Measurements from ENCODE around the gene SULT1E1. TPM values are rescaled to one million over a fixed set of nuclear protein-coding genes. Genes with fewer than 3 reads are reported as not detected.

The SULT1E1 gene
- total RNA-seq, 2 experiments from 2014 or later = not detected

GRCh38 chr4:69861756-69862155, 1.8 kb upstream of the SULT1E1 start:
- ATAC-seq = no peak
- CTCF ChIA-PET = no interaction called here
- H3K27ac Mint-ChIP-seq = no peak overlapping the region
- H3K4me1 Mint-ChIP-seq = no peaks in the 10 kb centered on the region
- H3K9me3 Mint-ChIP-seq (ENCODE audit: low read depth) = no peaks in the 10 kb centered on the region
- H3K4me3 Mint-ChIP-seq = no peak overlapping the region
- no peaks in the 10 kb centered on the region for H3K27me3 Mint-ChIP-seq
- DNase-seq = no peak
- no peaks in the 10 kb centered on the region for H3K36me3 Mint-ChIP-seq

DNA sequence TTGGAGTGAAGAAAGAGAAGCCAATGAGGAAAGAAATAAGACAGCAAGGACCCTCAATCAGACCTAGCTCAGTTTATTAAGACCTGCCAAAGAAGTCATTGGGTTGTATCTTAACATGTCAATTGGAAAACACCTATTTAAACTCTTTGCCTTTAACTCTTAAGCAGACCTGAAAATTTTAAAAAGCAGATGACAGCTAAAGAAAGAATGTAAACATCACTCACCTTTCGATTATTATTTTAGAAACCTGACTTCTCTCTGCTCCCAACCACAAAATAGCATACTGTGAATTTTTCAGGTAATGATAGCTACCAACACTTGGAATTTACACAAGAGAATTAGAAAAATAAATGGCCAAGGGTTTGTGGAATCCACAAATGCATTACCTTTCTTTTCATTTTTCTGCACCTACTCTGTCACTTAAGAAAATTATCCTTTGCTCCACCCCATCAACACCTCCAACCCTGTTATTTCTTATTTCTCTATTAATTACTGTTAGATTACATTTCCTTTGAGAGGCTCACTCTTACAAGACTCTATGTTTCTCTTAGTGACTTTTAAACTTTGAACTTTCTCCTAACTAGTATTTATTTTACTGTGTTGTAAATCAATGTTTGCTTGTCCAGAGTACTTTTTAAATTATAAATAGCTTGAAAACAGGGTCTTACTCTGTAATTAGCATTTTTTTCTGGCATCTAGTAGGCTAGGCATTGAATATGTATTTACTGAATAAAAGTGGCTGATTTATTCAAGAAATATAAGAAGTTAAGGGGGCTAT, 765 bp upstream of the SULT1E1 start:
- DNase-seq = no peak
- Mint-ChIP-seq H3K4me3 (no peak overlapping the region), H3K36me3 (no peaks in the 10 kb centered on the region), H3K27me3 (no peaks in the 10 kb centered on the region), H3K27ac (no peak overlapping the region), H3K9me3 (ENCODE audit: low read depth) (no peaks in the 10 kb centered on the region), H3K4me1 (no peaks in the 10 kb centered on the region)
- ATAC-seq = no peak
- CTCF ChIA-PET = no interaction called here

DNA sequence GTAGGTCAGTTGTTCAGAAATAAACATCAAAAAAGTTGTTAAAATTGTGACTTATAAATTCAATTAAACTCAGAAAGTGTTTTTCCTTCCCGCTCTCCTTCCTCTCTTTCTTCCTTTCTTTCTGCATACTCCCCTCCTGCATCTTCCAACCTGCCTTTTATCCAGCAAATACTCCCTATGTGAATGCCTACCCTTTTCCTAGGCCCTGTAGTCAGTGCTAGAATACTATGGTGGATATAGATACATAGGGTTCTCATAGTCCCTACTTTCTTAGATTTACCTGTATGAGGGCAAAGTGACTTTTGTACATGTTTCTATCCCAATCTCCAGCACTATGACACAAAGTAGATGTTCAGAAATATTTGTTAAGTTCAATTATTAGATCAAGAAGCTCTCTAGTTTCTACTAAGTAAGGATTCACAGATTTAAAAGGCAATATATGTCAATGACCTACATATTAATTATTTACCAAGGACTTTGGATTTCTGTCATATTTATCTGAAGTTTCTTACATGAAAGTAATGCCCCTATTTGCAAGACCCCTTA, 732 bp downstream of the SULT1E1 start:
- H3K36me3 Mint-ChIP-seq = no peaks in the 10 kb centered on the region
- CTCF ChIA-PET = no interaction called here

GRCh38 chr4:69858690-69859089, 1.3 kb downstream of the SULT1E1 start:
- no peak overlapping the region for H3K27ac Mint-ChIP-seq
- no peak for ATAC-seq
- no peaks in the 10 kb centered on the region for H3K4me1 Mint-ChIP-seq
- CTCF ChIA-PET = no interaction called here
- no peak for DNase-seq
- no peak overlapping the region for H3K4me3 Mint-ChIP-seq
- H3K9me3 Mint-ChIP-seq (ENCODE audit: low read depth) = no peaks in the 10 kb centered on the region
- H3K27me3 Mint-ChIP-seq = no peaks in the 10 kb centered on the region
- no peaks in the 10 kb centered on the region for H3K36me3 Mint-ChIP-seq

More for the DNA sequence above, 732 bp downstream of the SULT1E1 start:
- no peak overlapping the region for H3K27ac Mint-ChIP-seq
- no peaks in the 10 kb centered on the region for H3K4me1 Mint-ChIP-seq
- DNase-seq (no peak), ATAC-seq (no peak)
- H3K27me3 Mint-ChIP-seq = no peaks in the 10 kb centered on the region
- H3K9me3 Mint-ChIP-seq (ENCODE audit: low read depth) = no peaks in the 10 kb centered on the region
- no peak overlapping the region for H3K4me3 Mint-ChIP-seq

GRCh38 chr4:69855822-69856221, 4.1 kb downstream of the SULT1E1 start:
- no peak overlapping the region for H3K4me3 Mint-ChIP-seq
- peaks cover 4% of the 10 kb centered on the region for H3K27me3 Mint-ChIP-seq
- DNase-seq (no peak), ATAC-seq (no peak)
- H3K27ac Mint-ChIP-seq = no peak overlapping the region
- H3K36me3 Mint-ChIP-seq = no peaks in the 10 kb centered on the region
- H3K9me3 Mint-ChIP-seq (ENCODE audit: low read depth) = peaks cover 3% of the 10 kb centered on the region
- CTCF ChIA-PET = no interaction called here
- no peaks in the 10 kb centered on the region for H3K4me1 Mint-ChIP-seq

- Mint-ChIP-seq H3K4me1 (peaks cover 2% of the 10 kb centered on the region), H3K27ac (no peak overlapping the region), H3K4me3 (no peak overlapping the region), H3K9me3 (ENCODE audit: low read depth) (peaks cover 3% of the 10 kb centered on the region), H3K36me3 (no peaks in the 10 kb centered on the region), H3K27me3 (peaks cover 4% of the 10 kb centered on the region)
- DNase-seq = no peak
- CTCF ChIA-PET = no interaction called here
- ATAC-seq = no peak
Observed at GRCh38 chr4:69849969-69850368, 10.0 kb downstream of the SULT1E1 start.

- ATAC-seq = no peak
- peaks cover 2% of the 10 kb centered on the region for H3K4me1 Mint-ChIP-seq
- CTCF ChIA-PET = no interaction called here
- no peak for DNase-seq
- H3K27me3 Mint-ChIP-seq = peaks cover 4% of the 10 kb centered on the region
- no peak overlapping the region for H3K27ac Mint-ChIP-seq
- H3K9me3 Mint-ChIP-seq (ENCODE audit: low read depth) = peaks cover 3% of the 10 kb centered on the region
- no peak overlapping the region for H3K4me3 Mint-ChIP-seq
- no peaks in the 10 kb centered on the region for H3K36me3 Mint-ChIP-seq
Observed at GRCh38 chr4:69849297-69849696, 10.6 kb downstream of the SULT1E1 start.

DNA sequence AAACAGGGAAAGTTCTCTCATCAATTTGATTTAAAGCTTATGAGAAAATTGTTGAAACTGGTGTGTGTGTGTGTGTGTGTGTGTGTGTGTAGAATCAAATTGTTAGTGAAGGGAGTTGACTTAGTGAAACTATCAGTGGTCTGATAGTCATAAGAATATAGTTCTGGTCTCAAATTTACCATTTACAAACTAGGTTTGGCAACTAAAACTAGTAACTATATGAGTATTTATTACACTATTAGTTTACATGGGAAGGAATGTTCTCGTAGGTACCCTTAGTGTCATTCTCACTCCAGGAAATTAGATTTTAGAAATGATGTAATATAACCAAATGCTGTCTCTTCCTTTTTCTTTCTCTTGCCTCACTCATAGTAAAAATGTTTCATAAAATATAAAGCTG, 11.9 kb downstream of the SULT1E1 start:
- peaks cover 4% of the 10 kb centered on the region for H3K27me3 Mint-ChIP-seq
- H3K27ac Mint-ChIP-seq = no peak overlapping the region
- CTCF ChIA-PET = no interaction called here
- peaks cover 3% of the 10 kb centered on the region for H3K9me3 Mint-ChIP-seq (ENCODE audit: low read depth)
- DNase-seq (no peak), ATAC-seq (no peak)
- H3K4me1 Mint-ChIP-seq = peaks cover 4% of the 10 kb centered on the region
- no peaks in the 10 kb centered on the region for H3K36me3 Mint-ChIP-seq
- H3K4me3 Mint-ChIP-seq = no peak overlapping the region

DNA sequence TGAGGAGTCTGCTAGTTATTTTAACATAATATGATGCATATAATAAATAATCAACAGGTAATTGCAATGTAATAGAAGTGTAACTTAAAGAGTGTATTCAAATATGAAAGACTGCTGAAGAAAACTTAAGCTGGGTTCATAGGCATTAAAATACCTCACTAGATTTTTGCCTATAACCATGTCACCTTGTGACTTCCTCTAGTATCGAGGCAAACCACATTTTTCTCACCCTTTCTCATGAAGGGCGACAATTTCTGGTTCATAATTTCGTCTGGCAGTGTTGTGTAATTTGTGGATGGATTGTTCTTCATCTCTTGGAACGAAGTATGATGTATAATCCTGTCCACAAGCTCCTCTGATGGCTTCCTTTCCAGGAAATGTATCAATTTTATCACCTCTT, 16.0 kb downstream of the SULT1E1 start:
- no peaks in the 10 kb centered on the region for H3K9me3 Mint-ChIP-seq (ENCODE audit: low read depth)
- no peak overlapping the region for H3K27ac Mint-ChIP-seq
- no peaks in the 10 kb centered on the region for H3K27me3 Mint-ChIP-seq
- H3K4me3 Mint-ChIP-seq = no peak overlapping the region
- peaks cover 2% of the 10 kb centered on the region for H3K4me1 Mint-ChIP-seq
- no peak for DNase-seq
- CTCF ChIA-PET = no interaction called here
- no peak for ATAC-seq
- H3K36me3 Mint-ChIP-seq = no peaks in the 10 kb centered on the region

GRCh38 chr4:69843301-69843700, 16.6 kb downstream of the SULT1E1 start:
- ATAC-seq (no peak), DNase-seq (no peak)
- H3K36me3 Mint-ChIP-seq = no peaks in the 10 kb centered on the region
- H3K4me3 Mint-ChIP-seq = no peak overlapping the region
- H3K4me1 Mint-ChIP-seq = peaks cover 2% of the 10 kb centered on the region
- CTCF ChIA-PET = no interaction called here
- H3K27ac Mint-ChIP-seq = no peak overlapping the region
- H3K27me3 Mint-ChIP-seq = no peaks in the 10 kb centered on the region
- H3K9me3 Mint-ChIP-seq (ENCODE audit: low read depth) = no peaks in the 10 kb centered on the region

GRCh38 chr4:69838977-69839376, 21.0 kb downstream of the SULT1E1 start:
- no peaks in the 10 kb centered on the region for H3K27me3 Mint-ChIP-seq
- H3K9me3 Mint-ChIP-seq (ENCODE audit: low read depth) = no peaks in the 10 kb centered on the region
- H3K27ac Mint-ChIP-seq = no peak overlapping the region
- no peaks in the 10 kb centered on the region for H3K36me3 Mint-ChIP-seq
- DNase-seq = no peak
- H3K4me3 Mint-ChIP-seq = no peak overlapping the region
- CTCF ChIA-PET = no interaction called here
- H3K4me1 Mint-ChIP-seq = peaks cover under 1% of the 10 kb centered on the region
- ATAC-seq = no peak

DNA sequence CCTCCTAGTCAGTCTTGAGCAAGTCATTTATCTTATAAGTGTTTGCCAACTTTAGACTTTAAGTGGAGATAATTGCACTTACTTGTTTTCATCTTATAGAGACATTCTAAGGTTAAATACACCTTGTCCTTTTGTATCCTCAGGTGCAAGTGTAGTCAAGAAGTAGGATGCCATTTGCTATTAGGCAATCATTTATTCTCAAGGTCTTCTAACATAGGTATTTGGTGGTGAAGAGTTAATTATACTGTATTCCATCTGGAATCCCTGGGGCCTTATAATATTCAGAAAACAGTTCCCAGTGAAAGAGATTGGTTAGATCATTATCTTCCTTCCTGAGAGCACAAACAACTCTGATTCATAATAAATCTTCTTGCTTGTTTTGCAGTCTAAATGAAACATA, 23.7 kb downstream of the SULT1E1 start:
- H3K4me3 Mint-ChIP-seq = no peak overlapping the region
- H3K9me3 Mint-ChIP-seq (ENCODE audit: low read depth) = no peaks in the 10 kb centered on the region
- H3K4me1 Mint-ChIP-seq = peaks cover 2% of the 10 kb centered on the region
- no peak overlapping the region for H3K27ac Mint-ChIP-seq
- ATAC-seq = no peak
- no peaks in the 10 kb centered on the region for H3K27me3 Mint-ChIP-seq
- H3K36me3 Mint-ChIP-seq = no peaks in the 10 kb centered on the region
- no peak for DNase-seq
- CTCF ChIA-PET = no interaction called here

GRCh38 chr4:69835766-69836165, 24.2 kb downstream of the SULT1E1 start:
- Mint-ChIP-seq H3K4me1 (peaks cover 2% of the 10 kb centered on the region), H3K4me3 (no peak overlapping the region), H3K27ac (no peak overlapping the region), H3K9me3 (ENCODE audit: low read depth) (no peaks in the 10 kb centered on the region), H3K36me3 (no peaks in the 10 kb centered on the region), H3K27me3 (no peaks in the 10 kb centered on the region)
- CTCF ChIA-PET = no interaction called here
- no peak for DNase-seq
- ATAC-seq = no peak

DNA sequence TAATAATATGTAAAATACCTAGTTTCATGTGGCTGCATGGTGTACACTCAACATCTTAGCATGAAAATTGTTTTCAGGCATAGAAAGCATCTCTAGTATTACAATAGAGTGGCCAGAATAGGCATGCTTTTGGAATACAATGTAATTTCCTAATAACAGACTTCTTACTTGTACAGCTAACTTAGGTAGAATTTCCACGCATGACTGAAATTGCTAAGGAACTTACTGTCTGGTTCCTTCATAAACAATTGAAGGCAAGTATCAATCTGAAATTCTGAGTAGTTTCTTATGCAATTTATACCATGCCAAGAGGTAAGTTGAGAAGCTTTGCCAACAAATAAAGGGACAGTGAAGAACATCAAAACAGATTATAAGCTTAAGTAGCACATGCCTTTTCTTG, 26.7 kb downstream of the SULT1E1 start:
- CTCF ChIA-PET = no interaction called here
- H3K36me3 Mint-ChIP-seq = no peaks in the 10 kb centered on the region
- H3K4me1 Mint-ChIP-seq = peaks cover 2% of the 10 kb centered on the region
- no peaks in the 10 kb centered on the region for H3K27me3 Mint-ChIP-seq
- ATAC-seq (no peak), DNase-seq (no peak)
- no peak overlapping the region for H3K27ac Mint-ChIP-seq
- H3K4me3 Mint-ChIP-seq = no peak overlapping the region
- H3K9me3 Mint-ChIP-seq (ENCODE audit: low read depth) = no peaks in the 10 kb centered on the region
